ENCODE results near the gene DGUOK.

The DGUOK gene

GRCh38 chr2:73952499-73953446, 26.1 kb downstream of the DGUOK start:
- no peak for DNase-seq

GRCh38 chr2:73956218-73956865, 29.7 kb downstream of the DGUOK start:
- DNase-seq: no peak

DNA sequence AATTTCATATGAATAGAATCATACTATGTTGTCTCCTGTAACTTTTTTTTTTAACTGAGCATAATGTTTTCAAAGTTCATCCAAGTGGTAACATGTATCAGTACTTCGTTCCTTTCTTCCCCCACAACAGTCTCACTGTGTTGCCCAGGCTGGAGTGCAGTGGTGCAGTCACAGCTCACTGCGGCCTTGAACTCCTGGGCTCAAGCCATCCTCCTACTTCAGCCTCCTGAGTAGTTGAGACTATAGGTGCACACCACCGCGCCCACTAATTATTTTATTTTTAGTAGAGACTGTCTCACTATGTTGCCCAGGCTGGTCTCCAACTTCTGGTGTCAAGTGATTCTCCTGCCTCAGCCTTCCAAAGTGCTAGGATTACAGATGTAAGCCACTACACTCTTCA, 34.6 kb downstream of the DGUOK start:
- no peak for DNase-seq

DNA sequence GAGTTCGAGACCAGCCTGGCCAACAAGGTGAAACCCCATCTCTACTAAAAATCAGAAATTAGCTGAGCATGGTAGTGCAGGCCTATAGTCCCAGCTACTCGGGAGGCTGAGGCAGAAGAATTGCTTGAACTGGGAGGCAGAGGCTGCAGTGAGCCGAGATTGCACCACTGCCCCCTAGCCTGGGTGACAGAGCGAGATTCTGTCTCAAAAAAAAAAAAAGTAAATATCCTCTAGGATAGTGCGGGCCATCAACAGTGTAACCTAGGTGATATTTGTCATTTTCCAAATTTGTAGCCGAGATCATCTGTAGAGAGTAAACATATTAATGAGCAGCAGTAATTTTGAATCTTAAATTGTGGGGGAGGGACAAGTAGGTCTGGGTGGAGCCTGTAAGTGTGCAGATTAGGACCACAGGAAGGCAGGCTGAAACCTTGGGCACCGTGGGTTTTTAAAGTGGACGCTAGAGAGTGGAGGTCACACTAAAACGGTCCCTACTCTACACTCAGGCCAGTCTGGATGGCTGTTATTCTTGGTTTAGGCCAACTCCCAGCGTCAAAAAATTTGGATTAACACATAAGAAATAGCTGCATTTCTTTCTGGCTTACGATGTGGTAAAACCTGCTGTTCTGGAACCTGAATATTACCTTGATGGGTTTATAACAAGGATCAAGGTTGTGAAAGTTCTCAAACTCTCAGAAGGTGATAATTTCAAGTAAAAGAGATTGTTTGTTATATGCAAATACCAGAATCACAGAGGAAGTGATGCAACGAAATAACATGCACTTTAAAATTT, 35.3 kb downstream of the DGUOK start:
- no peak for DNase-seq

GRCh38 chr2:73962798-73963197, 36.1 kb downstream of the DGUOK start:
- DNase-seq: no peak

- DNase-seq: no peak
Observed at GRCh38 chr2:73963385-73964120, 36.9 kb downstream of the DGUOK start.

DNA sequence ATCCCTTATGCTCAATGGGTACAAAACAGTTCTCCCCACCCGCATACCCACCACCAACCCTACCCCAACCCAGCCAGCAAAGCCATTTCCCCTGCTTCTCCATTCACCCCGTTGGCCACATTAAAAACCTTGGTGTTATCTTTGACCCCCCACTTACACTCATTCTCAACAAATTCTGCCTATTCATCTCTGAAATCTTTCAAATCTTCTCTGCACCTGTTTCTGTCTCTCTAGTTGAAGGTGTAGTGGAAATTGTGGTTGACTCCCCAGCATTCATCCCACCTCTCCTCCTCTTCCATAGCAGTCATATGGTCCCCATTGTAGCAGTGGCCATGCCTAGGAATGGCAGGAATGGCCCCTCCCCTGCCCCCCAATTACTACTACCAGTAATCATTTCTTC, 37.5 kb downstream of the DGUOK start:
- no peak for DNase-seq

- DNase-seq: no peak
Observed at GRCh38 chr2:73965053-73965452, 38.4 kb downstream of the DGUOK start.

DNA sequence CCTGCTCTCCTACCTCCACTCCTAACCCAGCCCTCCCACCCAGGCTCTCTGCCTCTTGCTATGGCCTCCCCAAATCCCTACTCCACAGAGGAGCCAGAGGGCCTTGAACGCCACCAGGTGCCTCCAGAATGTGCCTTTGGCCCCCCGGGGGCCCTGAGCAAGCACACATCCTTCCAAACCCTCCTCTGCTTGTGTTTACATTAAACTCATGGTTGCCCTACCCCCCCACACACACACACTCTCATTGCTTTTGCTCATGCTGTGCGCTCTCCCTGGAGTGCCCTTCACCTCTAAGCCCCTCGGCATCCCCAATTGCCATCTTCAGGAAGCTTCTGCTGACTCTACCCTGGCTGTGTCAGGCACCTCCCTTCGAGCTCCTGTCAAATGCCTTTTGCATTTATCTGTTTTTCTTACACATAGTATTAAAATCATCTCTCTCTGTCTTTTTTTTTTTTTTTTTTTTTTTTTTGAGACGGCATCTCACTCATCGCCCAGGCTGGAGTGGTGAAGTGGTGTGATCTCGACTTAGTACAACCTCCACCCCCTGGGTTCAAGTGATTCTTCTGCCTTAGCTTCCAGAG, 41.8 kb downstream of the DGUOK start:
- no peak for DNase-seq

GRCh38 chr2:73969356-73969755, 42.7 kb downstream of the DGUOK start:
- DNase-seq: no peak

DNA sequence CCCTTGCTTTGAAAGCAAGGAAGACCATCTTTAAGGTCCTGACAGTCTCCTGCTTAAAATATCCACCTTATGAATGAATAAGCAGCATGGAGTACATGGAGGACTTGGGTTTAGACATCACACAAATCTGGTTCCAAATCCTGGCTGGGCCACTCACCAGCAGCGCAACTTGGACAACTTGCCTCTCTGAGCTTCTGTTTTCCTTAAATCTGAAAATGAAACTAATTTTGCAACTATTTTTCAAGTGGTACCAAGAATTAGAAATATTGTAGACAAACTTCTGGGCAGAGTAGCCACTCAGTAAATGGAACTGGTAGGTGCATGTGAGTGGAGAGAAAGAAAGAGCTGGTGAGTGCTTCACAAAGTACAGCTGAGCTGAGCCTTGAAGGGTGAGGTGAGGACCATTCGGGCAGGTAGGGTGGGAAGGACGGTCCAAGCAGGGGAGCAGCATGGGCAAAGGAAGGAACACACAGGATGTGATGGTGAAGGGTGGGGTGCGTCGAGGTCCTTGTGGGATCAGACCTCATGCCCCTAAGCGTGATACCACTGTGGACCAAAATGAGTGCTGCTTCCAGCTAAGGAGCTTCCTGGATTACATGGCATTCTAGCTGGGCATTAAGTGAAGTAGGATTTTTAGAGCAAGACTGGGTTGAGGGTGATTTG, 43.6 kb downstream of the DGUOK start:
- DNase-seq: no peak

DNA sequence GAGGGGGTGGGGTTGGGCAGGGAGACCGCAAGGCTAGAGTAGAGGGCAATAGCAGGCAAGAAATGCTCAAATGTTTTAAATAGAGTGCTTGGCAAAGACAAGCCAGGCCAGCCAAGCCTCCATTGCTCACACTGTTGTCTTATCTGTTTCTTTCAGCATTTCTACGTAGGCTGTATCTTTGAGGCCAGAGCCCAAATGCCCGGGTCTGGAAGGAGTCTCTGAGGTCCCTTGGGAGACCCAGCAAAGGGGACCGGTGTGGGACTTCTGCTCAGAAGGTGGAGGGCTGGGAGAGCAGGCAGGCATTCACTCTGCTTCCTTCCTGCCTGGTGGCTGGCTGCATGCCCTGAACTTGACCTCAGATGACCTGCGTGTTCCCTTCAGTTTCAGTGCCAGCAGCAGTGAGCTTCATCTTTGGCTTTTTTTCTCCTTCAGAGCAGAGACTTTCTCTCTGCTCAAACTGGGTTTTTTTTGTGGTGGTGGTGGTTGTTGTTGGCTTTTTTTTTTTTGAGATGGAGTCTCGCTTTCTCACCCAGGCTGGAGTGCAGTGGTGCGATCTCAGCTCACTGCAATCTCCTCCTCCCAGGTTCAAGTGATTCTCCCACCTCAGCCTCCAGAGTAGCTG, 44.3 kb downstream of the DGUOK start:
- peak; percentile 21 for DNase-seq

GRCh38 chr2:73971722-73972121, 45.0 kb downstream of the DGUOK start:
- DNase-seq: no peak

- no peak for DNase-seq
Observed at GRCh38 chr2:73972846-73973245, 46.2 kb downstream of the DGUOK start.

DNA sequence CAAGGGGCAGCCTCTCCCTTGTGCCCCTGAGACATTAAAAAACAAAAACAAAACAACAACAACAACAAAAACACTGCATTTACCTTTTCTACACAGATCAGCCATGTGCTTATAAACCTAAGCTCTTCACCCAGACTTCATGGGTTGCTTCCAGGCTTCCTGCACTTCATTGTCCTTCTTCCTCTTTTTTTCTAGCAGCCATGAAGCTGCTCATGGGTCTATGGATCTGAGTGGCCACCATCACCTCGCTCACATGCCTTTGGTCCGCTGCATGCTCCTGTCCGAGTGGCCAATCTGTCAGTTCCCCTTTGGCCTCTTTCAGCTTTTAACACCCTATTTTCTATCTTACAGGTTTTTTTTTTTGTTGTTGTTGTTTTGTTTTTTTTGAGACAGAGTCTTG, 49.1 kb downstream of the DGUOK start:
- no peak for DNase-seq

DNA sequence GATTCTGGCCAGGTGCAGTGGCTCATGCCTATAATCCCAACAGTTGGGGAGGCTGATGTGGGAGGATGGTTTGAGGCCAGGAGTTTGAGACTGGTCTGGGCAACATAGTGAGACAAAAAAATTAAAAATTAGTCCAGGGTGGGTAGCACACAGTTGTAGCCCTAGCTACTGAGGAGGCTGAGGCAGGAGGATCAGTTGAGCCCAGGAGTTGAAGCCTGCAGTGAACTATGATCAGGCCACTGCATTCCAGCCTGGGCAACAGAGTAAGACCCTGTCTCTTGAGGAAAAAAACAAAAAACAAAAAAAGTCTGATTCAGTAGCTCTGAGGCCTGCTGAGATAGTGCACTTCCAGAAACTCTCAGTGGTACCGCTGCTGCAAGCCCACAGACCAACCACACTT, 50.1 kb downstream of the DGUOK start:
- no peak for DNase-seq

- DNase-seq: no peak
Observed at GRCh38 chr2:73977466-73977865, 50.8 kb downstream of the DGUOK start.

- DNase-seq: no peak
Observed at GRCh38 chr2:73979021-73979420, 52.3 kb downstream of the DGUOK start.

DNA sequence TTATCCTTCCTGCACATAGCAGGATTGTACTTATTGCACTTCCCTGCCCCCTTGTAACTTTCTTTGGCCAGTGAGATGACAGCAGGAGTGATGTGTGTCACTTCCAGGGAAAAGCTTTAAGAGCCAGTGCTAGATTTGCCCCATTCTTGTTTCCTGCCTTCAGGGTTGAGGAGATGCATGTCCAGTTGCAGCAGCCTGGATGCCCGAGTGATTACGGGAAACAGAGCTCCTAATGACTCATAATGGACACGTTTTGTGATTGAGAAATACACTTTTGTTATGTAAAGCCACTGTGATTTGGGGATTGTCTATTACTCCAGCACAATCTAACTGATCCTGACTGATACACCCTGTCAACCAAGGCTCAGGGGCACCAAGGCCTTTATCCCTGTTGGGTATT, 53.0 kb downstream of the DGUOK start:
- no peak for DNase-seq

DNA sequence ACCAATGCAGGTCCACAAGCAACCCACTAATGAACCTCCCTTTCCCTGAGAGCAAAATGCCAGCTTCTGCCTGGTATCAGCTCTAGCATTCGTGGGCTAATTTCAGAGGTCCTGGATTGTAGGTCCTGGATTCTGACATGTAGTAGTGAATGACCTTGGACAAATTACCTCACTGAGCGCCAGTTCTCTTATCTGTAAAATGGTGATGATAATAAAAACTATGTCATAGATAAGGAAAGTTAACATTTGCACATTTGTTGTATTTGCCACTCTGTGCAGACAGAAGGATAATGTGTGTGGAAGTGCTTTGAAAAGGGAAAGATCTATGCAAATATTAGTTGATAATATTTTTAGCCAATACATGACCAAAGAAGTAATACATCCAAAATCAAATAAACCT, 53.9 kb downstream of the DGUOK start:
- no peak for DNase-seq
